NCI-H2227 (cell line): ENCODE measurements around the gene TAS1R3.
"Not testable (repeated sequence)": the region's sequence is repeated elsewhere in the genome, so short reads cannot be mapped to it uniquely, and the experiment has no call there.

Source experiments
- DNase-seq: peaks from one replicate; lab custom pipeline; 2025; ENCODE audit not compliant: unreplicated experiment; lab: John Stamatoyannopoulos, UW

TAS1R3 gene

GRCh38 chr1:1307923-1308755 is 22.9 kb upstream of the TAS1R3 start, which contains the start of the genes ACAP3 and PUSL1:
TSS of gene ACAP3 (minus strand) at chr1:1307930. CDS start at chr1:1307815, 115 bp downstream.
TSS of gene PUSL1 (plus strand) at chr1:1308597. CDS start at chr1:1308644, 47 bp downstream.
- DNase-seq: peak; percentile 95

- DNase-seq: no peak
These were observed 22.3 kb upstream of the TAS1R3 start for GRCh38 chr1:1308756-1309250.

- DNase-seq: peak; percentile 47
These were observed 21.6 kb upstream of the TAS1R3 start for GRCh38 chr1:1309251-1310108.

- no peak for DNase-seq
These were observed 21.0 kb upstream of the TAS1R3 start for GRCh38 chr1:1310109-1310385.

- DNase-seq: no peak
These were observed 20.5 kb upstream of the TAS1R3 start for GRCh38 chr1:1310476-1311053.

GRCh38 chr1:1311107-1312104 is 19.7 kb upstream of the TAS1R3 start:
- DNase-seq: no peak

- DNase-seq: no peak
These were observed 18.4 kb upstream of the TAS1R3 start for GRCh38 chr1:1312450-1313314.

GRCh38 chr1:1313500-1314236 is 17.4 kb upstream of the TAS1R3 start:
- no peak for DNase-seq

GRCh38 chr1:1314237-1314586 is 16.9 kb upstream of the TAS1R3 start:
- no peak for DNase-seq

GRCh38 chr1:1314678-1315335 is 16.3 kb upstream of the TAS1R3 start:
- DNase-seq: no peak

- DNase-seq: peak; percentile 87
These were observed 15.6 kb upstream of the TAS1R3 start for GRCh38 chr1:1315435-1315954.

- DNase-seq: not testable (repeated sequence)
These were observed 14.9 kb upstream of the TAS1R3 start for GRCh38 chr1:1316199-1316598.

GRCh38 chr1:1317420-1317819 is 13.7 kb upstream of the TAS1R3 start:
- no peak for DNase-seq

- DNase-seq: no peak
These were observed 12.9 kb upstream of the TAS1R3 start for GRCh38 chr1:1318131-1318652.

- no peak for DNase-seq
These were observed 12.1 kb upstream of the TAS1R3 start for GRCh38 chr1:1318777-1319645.

- DNase-seq: no peak
These were observed 11.5 kb upstream of the TAS1R3 start for GRCh38 chr1:1319646-1319941.
